ENCODE results near the gene ERC1.

The ERC1 gene

GRCh38 chr12:1542599-1542998 lies 551.6 kb downstream of the ERC1 start:
- Histone ChIP-seq H3K4me3 (ENCODE audit: low read depth, low read length, poor library complexity, severe bottlenecking) (no peak overlapping the region), H3K4me1 (ENCODE audit: insufficient read depth, low read length, severe bottlenecking) (peaks cover 21% of the 10 kb centered on the region), H3K27ac (ENCODE audit: low read depth, low read length, poor library complexity, severe bottlenecking) (no peak overlapping the region), H3K9me2 (ENCODE audit: low read depth, low read length) (no peaks in the 10 kb centered on the region), H3K79me2 (ENCODE audit: insufficient read depth, low read length) (no peaks in the 10 kb centered on the region), H4K20me1 (ENCODE audit: insufficient read depth, low read length) (no peaks in the 10 kb centered on the region), H3K36me3 (ENCODE audit: insufficient read depth, low read length) (no peaks in the 10 kb centered on the region; the same call in 1 of the 2 replicates), H2AFZ (ENCODE audit: low read length) (no peak overlapping the region), H3K9me3 (ENCODE audit: low read length) (peaks cover 7% of the 10 kb centered on the region; the same call in 1 of the 2 replicates), H3K27me3 (ENCODE audit: insufficient read depth, low read length) (peaks cover 6% of the 10 kb centered on the region; the same call in 1 of the 2 replicates), H3K4me2 (ENCODE audit: low read length) (no peak overlapping the region), H3F3A (ENCODE audit: insufficient read depth, low read length) (no peaks in the 10 kb centered on the region), H3K9ac (ENCODE audit: low read length) (no peak overlapping the region)
- TF ChIP-seq EZH2 (IDR thresholded peaks at IDR 0.05; ENCODE audit: borderline replicate concordance, low read length) (no peak), CTCF (IDR thresholded peaks at IDR 0.05; ENCODE audit: low read length) (no peak)

GRCh38 chr12:1544996-1545700 lies 554.1 kb downstream of the ERC1 start:
- H2AFZ ChIP-seq (ENCODE audit: low read length): no peak overlapping the region
- no peaks in the 10 kb centered on the region for H3F3A ChIP-seq (ENCODE audit: insufficient read depth, low read length)
- H3K4me3 ChIP-seq (ENCODE audit: low read depth, low read length, poor library complexity, severe bottlenecking): no peak overlapping the region
- no peaks in the 10 kb centered on the region for H3K9me2 ChIP-seq (ENCODE audit: low read depth, low read length)
- H3K27ac ChIP-seq (ENCODE audit: low read depth, low read length, poor library complexity, severe bottlenecking): no peak overlapping the region
- H3K4me1 ChIP-seq (ENCODE audit: insufficient read depth, low read length, severe bottlenecking): peaks cover 28% of the 10 kb centered on the region
- H3K27me3 ChIP-seq (ENCODE audit: insufficient read depth, low read length): 0 out of 2 replicates have a peak, but pooled peaks cover 6% of the 10 kb centered on the region
- no peaks in the 10 kb centered on the region; the same call in 1 of the 2 replicates for H3K36me3 ChIP-seq (ENCODE audit: insufficient read depth, low read length)
- no peak overlapping the region for H3K9ac ChIP-seq (ENCODE audit: low read length)
- no peaks in the 10 kb centered on the region for H3K79me2 ChIP-seq (ENCODE audit: insufficient read depth, low read length)
- no peak overlapping the region for H3K4me2 ChIP-seq (ENCODE audit: low read length)
- H3K9me3 ChIP-seq (ENCODE audit: low read length): peaks cover 7% of the 10 kb centered on the region; the same call in 1 of the 2 replicates
- no peak for TF ChIP-seq EZH2 (IDR thresholded peaks at IDR 0.05; ENCODE audit: borderline replicate concordance, low read length)
- TF ChIP-seq CTCF (IDR thresholded peaks at IDR 0.05; ENCODE audit: low read length): no peak
- H4K20me1 ChIP-seq (ENCODE audit: insufficient read depth, low read length): no peaks in the 10 kb centered on the region

All from OCI-LY1 (cell line).